ENCODE data around the gene PRKCG.

The PRKCG gene

GRCh38 chr19:53864308-53864836 is 17.6 kb upstream of the PRKCG start:
- no peak overlapping the region for H3K4me3 ChIP-seq (ENCODE audit: insufficient read depth, low read length, poor library complexity, severe bottlenecking)
- no peaks in the 10 kb centered on the region for H3K9me2 ChIP-seq (replicated peaks; ENCODE audit: insufficient read depth, low read length)
- TF ChIP-seq EZH2phosphoT487 (conservative IDR thresholded peaks at IDR 0.05; ENCODE audit: low read length), result no peak
- TF ChIP-seq, protein P1, sequence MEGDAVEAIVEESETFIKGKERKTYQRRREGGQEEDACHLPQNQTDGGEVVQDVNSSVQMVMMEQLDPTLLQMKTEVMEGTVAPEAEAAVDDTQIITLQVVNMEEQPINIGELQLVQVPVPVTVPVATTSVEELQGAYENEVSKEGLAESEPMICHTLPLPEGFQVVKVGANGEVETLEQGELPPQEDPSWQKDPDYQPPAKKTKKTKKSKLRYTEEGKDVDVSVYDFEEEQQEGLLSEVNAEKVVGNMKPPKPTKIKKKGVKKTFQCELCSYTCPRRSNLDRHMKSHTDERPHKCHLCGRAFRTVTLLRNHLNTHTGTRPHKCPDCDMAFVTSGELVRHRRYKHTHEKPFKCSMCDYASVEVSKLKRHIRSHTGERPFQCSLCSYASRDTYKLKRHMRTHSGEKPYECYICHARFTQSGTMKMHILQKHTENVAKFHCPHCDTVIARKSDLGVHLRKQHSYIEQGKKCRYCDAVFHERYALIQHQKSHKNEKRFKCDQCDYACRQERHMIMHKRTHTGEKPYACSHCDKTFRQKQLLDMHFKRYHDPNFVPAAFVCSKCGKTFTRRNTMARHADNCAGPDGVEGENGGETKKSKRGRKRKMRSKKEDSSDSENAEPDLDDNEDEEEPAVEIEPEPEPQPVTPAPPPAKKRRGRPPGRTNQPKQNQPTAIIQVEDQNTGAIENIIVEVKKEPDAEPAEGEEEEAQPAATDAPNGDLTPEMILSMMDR (IDR thresholded peaks at IDR 0.05; ENCODE audit: insufficient read depth, low read length, poor library complexity, severe bottlenecking), result no peak
- no peak overlapping the region for H3K9ac ChIP-seq (ENCODE audit: low read length)
- no peaks in the 10 kb centered on the region for H3K36me3 ChIP-seq (ENCODE audit: low read length)
- no peaks in the 10 kb centered on the region for H3K9me3 ChIP-seq (ENCODE audit: insufficient read depth, low read length)
- no peaks in the 10 kb centered on the region for H3K79me2 ChIP-seq (ENCODE audit: insufficient read depth, low read length)
- no peak overlapping the region for H3K4me2 ChIP-seq (ENCODE audit: low read depth, low read length, poor library complexity, severe bottlenecking)
- H3F3A ChIP-seq (ENCODE audit: insufficient read depth), result no peaks in the 10 kb centered on the region
- no peak overlapping the region for H3K27ac ChIP-seq (ENCODE audit: low read depth, low read length)
- H3K27me3 ChIP-seq (ENCODE audit: low read length), result no peaks in the 10 kb centered on the region
- H4K20me1 ChIP-seq (ENCODE audit: low read depth, low read length), result no peaks in the 10 kb centered on the region
- no peak overlapping the region for H2AFZ ChIP-seq (ENCODE audit: low read depth, low read length, severe bottlenecking)

GRCh38 chr19:53865523-53865917 is 16.5 kb upstream of the PRKCG start:
- Histone ChIP-seq H3K27me3 (ENCODE audit: low read length) (no peaks in the 10 kb centered on the region), H3K36me3 (ENCODE audit: low read length) (no peaks in the 10 kb centered on the region), H2AFZ (ENCODE audit: low read depth, low read length, severe bottlenecking) (no peak overlapping the region), H4K20me1 (ENCODE audit: low read depth, low read length) (no peaks in the 10 kb centered on the region), H3F3A (ENCODE audit: insufficient read depth) (no peaks in the 10 kb centered on the region), H3K4me3 (ENCODE audit: insufficient read depth, low read length, poor library complexity, severe bottlenecking) (no peak overlapping the region), H3K9me2 (replicated peaks; ENCODE audit: insufficient read depth, low read length) (no peaks in the 10 kb centered on the region), H3K9me3 (ENCODE audit: insufficient read depth, low read length) (no peaks in the 10 kb centered on the region), H3K79me2 (ENCODE audit: insufficient read depth, low read length) (no peaks in the 10 kb centered on the region), H3K9ac (ENCODE audit: low read length) (no peak overlapping the region), H3K4me2 (ENCODE audit: low read depth, low read length, poor library complexity, severe bottlenecking) (no peak overlapping the region), H3K27ac (ENCODE audit: low read depth, low read length) (no peak overlapping the region)
- no peak for TF ChIP-seq EZH2phosphoT487 (conservative IDR thresholded peaks at IDR 0.05; ENCODE audit: low read length)
- TF ChIP-seq, protein P1 (IDR thresholded peaks at IDR 0.05; ENCODE audit: insufficient read depth, low read length, poor library complexity, severe bottlenecking), result no peak

- no peak overlapping the region for H3K4me2 ChIP-seq (ENCODE audit: low read depth, low read length, poor library complexity, severe bottlenecking)
- no peaks in the 10 kb centered on the region for H3K9me3 ChIP-seq (ENCODE audit: insufficient read depth, low read length)
- no peak overlapping the region for H3K9ac ChIP-seq (ENCODE audit: low read length)
- no peak for TF ChIP-seq EZH2phosphoT487 (conservative IDR thresholded peaks at IDR 0.05; ENCODE audit: low read length)
- TF ChIP-seq, protein P1 (IDR thresholded peaks at IDR 0.05; ENCODE audit: insufficient read depth, low read length, poor library complexity, severe bottlenecking), result no peak
- H3K27ac ChIP-seq (ENCODE audit: low read depth, low read length), result no peak overlapping the region
- no peak overlapping the region for H3K4me3 ChIP-seq (ENCODE audit: insufficient read depth, low read length, poor library complexity, severe bottlenecking)
- H4K20me1 ChIP-seq (ENCODE audit: low read depth, low read length), result no peaks in the 10 kb centered on the region
- no peaks in the 10 kb centered on the region for H3K27me3 ChIP-seq (ENCODE audit: low read length)
- H2AFZ ChIP-seq (ENCODE audit: low read depth, low read length, severe bottlenecking), result no peak overlapping the region
- no peaks in the 10 kb centered on the region for H3K9me2 ChIP-seq (replicated peaks; ENCODE audit: insufficient read depth, low read length)
- no peaks in the 10 kb centered on the region for H3K79me2 ChIP-seq (ENCODE audit: insufficient read depth, low read length)
- H3F3A ChIP-seq (ENCODE audit: insufficient read depth), result no peaks in the 10 kb centered on the region
- H3K36me3 ChIP-seq (ENCODE audit: low read length), result no peaks in the 10 kb centered on the region
Observed at GRCh38 chr19:53865918-53866864, 15.8 kb upstream of the PRKCG start.
